GM19023 (cell line): Measurements from ENCODE around the gene RBMS1.

Experiments used
- ATAC-seq: cut with Tn5 transposase; IDR thresholded peaks from one replicate; pipeline ENCODE4 v1.9.1; 2021; ENCODE audit warnings: mild to moderate bottlenecking, moderate library complexity; ENCODE audit not compliant: unreplicated experiment

The RBMS1 gene

DNA sequence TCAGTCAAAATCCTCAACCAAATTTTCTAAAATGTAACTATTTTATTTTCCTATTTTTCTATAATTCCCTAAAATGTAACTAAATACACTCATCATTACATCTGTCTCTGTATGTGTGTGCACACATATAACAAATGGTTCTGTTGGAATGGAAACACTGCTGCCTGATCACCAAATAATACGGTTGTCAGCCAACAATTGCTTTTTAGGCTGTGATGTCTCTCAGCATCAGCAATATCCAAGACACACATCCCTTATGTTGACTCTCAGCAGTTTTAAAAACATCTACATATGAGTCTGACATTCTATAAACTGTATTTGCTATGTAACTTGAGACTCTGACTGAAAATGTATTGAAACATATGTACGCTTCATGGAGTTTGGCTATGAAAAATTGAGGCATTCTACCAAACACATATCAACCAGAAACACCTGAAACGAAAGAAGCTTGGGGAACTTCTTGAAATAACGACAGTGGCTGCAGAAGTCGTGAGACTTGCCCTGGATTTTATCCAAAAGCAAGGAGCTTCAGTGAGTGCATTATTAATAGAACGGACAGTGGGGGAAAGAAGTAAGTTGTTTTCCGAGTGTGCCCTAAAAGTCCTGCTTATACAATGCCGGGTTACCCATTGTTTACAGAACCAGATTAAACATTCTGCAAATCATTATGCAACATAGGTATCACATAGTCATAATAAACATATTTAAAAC lies 183.3 kb downstream of the RBMS1 start:
- ATAC-seq: no peak

DNA sequence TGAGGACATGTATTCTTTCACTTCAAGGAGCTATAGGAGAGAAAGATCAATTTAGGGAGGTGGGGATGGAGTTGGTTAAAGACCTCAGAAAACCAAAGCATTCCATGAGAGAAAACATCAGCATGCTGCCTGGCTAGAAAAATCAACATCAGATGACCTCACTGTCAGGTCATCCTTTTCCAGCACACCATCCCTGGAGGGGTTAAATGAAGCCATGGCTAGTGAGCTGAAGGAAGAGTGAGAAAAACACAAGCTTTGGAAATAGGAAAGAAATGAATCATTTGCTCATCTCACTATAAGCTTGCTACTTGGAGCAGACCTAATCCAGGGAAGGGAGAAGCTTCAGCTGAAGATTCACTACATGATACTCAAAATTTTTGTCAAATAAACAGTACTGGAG lies 184.0 kb downstream of the RBMS1 start:
- ATAC-seq: no peak

DNA sequence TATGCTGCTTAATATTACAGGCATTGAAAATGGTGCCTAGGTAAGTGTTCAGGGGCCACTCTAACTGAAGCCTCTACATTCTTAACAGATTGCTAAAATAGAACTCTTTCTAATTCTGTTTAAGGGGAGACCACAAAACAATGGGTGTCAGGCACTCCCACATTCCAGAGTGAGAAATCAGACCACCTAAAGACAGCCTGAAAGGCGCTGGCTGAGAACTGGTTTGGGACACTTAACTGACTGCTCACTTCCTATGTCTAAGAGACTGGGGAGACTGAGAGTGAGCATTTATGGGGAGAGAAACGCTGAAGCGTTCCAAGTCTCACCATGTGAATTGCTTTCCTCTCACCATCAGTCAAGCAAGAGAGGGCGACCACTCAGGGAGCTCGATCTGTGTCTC lies 184.7 kb downstream of the RBMS1 start:
- ATAC-seq: no peak

DNA sequence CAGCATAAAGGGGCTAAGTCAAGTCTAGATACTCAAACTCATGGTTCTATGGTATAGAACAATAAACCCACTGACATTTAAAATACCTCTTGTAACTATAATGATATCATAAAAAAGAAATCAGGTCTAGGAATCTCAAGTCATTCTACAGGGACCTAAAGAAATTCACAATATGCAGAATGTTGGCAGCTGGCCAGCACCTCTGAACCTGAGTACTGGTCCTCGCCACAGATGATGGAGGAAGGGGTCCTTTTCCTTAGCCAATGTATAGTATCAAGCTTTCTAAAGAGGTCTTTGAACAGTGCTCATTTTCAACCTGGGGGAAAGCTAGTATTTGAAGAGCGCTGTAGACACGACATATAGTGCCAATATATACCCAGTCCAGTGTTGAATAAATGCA lies 185.1 kb downstream of the RBMS1 start:
- no peak for ATAC-seq

DNA sequence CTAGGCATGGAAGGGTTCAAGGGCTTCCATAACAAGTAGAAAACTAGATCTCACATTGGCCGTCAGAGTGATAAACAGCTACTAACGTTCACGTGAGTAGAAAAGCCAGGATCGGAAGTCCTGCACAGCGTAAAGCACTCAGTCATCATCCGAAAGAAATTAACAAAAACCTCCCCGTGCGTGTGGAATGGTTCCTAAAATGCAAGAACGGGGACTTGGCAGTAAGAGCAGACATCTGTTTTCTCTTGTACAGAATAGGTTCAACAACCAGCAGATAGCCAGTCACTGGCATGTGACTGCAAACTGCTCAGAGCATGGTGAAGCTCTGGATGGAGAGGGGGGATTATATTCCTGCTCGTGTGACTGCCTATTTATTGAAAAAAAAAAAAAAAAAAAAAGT lies 186.6 kb downstream of the RBMS1 start:
- no peak for ATAC-seq

DNA sequence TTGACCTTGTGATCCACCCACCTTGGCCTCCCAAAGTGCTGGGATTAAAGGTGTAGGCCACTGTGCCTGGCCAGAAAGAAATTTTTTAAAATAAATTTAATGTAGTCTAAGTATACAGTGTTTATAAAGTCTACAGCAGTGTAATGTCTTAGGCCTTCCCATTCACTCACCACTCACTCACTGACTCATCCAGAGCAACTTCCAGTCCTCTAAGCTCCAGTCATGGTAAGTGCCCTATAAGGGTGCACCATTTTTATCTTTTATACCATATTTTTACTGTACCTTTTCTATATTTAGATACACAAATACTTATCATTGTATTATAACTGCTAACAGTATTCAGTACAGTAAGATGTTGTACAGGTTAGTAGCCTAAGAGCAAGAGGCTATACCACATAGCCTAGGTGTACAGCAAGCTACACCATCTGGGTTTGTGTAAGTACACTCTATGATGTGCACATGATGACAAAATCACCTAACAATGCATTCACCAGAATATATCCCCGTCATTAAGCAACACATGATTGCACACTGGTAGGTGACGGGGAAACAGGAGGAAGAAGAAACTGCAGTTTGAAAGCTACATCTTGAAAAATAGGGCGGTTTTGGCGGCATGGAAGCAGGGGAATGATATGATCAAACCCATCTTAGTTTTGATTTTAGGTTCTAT lies 188.4 kb downstream of the RBMS1 start:
- no peak for ATAC-seq

DNA sequence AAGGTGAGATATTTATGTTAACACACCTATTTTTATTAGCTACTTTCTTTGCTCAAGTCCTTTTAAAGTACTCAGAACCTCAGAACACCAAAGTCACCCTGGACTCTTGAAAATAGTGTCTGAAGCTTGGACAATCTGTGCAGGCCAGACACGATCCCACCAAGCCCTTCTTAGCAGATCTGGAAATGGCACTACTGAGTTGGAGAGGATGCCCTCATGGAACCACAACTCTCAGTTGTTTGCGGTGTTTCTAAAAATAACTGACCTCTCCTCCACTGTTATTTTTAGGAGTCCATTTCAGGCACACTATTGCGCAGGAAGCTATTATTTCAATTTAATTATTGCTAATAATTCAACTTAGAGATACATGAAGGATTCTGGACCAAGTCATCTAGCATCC lies 190.1 kb downstream of the RBMS1 start:
- ATAC-seq: no peak

DNA sequence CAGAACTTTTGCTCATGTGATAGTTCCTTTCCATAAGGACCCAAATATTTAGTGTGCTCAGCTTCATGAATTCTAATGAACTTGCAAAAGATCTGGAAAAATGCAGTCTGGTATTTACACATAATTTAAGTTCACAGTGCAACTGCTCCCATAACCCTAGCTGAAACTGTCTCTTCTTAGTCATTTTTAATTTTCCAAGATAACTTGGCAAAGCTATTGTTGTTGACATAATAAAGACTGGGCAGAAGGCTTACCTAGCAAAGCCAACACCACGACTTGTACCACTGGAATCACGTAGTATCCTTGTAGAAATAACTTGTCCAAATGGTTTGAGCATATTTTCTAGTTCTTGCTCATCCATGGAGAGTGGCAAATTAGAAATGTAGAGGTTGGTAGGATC lies 190.5 kb downstream of the RBMS1 start:
- no peak for ATAC-seq

DNA sequence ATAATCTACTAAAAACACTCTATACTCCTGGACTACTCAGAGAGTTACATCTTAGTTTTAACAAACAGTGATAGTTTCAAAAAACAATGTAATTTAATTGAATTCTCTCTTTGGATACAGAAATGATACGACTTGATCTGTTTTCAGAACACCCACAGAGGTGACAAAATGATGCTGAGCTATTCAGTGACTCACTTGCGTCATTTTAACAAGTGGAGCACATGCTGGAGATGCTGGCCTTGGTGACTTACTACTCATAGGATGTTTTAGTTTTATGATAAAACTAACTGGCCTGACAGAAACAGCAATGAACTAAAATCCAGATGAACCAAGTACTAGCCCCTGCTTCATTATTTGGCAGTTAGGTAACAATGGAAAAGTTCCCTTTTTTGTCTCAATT lies 192.2 kb downstream of the RBMS1 start:
- no peak for ATAC-seq

DNA sequence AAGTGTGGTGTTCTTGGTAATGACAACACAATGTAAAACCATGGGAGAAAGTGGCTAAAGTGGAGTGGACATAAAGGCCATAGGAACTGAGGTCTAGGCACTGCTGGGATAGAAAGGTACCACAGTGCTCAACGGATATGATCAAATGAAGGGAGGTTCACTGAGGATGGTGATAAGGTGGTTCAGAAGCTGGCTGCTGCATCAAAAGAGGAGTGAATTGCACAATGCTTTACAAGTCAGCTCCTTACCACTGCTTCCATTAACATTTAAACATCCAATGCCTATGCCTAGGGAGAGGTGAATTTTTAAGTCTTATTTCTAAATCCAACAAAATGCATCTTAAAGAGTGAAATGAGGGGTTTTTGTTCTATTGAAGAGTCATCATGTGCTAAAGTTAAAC lies 193.4 kb downstream of the RBMS1 start:
- no peak for ATAC-seq

DNA sequence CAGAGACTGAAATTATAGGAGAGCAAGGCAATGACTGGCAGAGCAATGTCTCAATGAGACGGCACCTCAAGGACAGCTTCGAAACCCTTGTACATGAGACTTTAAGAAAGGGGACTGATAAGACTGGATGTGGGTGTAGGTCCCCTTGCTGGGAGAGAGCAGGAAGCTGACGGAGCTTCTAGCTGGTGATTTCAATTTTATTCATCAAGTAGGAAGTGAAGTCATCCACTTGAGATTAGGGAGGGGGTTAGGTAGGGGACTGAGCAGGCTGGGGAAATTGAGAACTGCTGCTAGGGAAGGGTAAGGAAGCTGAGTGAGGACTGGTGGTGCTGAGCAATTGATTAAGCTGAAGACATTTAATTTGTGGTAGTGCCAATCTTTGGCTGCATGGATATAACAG lies 194.1 kb downstream of the RBMS1 start:
- no peak for ATAC-seq

DNA sequence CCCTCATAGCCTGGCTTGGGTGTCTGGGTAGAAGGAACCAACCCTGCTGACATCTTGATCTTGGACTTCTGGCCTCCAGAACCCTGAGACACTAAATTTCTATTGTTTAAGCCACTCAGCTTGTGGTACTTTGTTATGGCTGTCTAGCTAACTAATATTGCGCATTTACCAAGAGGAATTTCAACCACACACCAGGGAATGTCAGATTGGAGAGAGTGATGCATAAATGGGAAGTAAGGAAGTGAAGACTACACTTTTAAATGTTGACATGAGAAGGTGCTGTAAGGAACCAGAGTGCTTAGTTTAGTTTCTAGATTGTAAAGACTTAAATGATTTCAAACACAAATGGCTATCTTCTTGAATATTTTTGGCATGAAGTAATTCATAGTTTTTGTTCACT lies 194.6 kb downstream of the RBMS1 start:
- no peak for ATAC-seq

DNA sequence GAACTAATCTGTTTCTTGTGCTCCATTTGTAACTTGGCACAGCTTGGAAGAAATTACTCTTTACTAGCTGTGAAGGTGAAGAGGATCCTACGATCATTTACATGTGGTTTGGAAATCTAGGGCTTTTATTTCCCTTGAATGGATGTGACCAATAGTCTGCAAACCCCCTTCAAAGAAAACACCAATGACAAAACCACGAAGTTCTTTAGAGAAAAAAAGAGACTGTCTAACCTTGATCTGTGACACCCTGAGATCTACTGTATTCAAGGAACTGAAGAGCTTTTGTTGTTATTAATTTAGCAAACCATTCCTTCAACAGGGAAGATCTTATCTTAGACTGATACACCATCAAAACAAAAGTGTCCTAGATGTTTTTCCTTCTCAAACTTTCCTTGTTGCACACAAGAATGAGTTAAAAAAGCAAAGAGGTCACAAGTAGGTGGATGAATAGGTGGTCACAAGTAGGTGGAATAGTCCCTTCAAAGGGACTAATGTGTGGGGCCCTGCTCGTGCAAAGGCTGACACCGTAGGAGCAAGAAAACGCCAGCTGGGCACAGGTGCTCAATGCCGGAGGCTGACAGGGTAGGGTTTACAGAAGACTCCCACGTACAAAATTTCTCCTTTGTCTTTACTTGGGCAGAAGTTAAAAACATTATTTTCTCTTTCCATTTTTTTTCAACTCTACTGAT lies 197.9 kb downstream of the RBMS1 start:
- ATAC-seq: no peak

DNA sequence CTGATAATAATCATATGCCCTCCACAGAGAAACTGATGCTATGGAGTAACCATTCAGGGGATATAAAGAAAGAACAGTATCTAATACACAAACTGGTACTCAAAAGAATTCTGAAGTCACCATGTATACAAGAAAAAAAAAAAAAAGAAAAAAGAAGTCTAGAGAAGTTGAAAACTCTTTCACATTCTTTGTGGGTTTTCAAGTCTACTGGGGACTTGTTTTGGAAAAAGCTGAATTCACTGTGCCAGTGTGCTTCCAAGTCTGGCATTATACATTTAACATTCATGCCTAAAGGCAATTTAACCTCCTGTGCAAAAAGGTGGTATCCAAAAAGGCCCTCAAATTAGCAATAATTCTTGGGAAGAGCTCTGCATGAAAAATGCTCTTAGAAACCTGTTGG lies 198.7 kb downstream of the RBMS1 start:
- no peak for ATAC-seq

DNA sequence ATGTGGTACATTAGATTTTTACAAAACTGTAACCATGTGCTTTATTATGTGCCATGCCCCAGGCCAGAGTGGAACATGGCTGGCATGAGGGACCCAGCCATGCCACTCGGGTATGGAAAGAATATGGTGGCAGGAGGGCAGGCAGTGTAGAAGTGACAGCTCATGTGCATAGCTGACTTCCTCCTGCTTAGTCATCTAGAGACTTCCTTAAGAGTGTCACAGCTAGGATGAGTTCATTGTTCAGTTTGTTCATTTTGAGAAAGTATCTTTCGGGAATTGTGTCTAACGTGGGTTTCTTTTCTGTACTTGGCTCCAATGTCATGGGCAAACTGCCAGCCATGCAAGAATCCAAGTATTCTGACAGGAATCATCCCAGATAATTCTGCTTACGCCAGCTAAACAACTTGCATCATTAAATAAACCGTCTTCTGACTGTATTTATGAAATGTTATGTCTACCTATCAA lies 199.2 kb downstream of the RBMS1 start:
- no peak for ATAC-seq

DNA sequence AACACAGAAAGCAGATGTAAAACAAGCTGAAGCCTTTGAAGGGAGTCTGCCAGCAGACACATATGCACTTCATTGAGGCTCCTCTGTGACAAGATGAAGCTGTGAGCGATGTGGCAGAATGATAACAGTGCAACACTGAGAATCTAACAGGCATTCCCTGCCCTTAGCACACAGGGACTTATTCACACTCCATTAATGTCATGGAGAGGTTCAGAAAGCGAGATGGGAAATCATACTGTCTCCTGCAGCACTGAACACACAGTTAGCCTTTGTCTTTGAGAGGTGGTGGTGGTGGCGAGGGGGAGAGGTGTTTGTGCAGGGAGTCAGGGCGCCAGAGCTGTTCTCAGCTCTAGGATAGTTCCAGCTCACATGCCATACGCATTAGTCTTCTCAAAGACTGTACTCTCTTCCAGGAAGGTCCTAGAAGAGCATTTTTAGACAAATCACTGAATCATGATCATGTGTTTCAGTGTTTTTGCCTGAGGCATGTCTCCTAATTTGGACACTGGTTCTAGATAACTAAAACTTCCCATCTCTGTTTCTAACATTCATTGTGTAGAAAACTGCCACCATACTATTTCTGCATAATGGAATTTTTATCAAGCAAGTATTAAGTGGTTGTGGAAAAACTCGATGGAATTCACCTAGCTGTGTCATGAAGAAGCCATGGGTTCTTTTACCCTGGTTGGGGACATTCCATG lies 200.1 kb downstream of the RBMS1 start:
- no peak for ATAC-seq

DNA sequence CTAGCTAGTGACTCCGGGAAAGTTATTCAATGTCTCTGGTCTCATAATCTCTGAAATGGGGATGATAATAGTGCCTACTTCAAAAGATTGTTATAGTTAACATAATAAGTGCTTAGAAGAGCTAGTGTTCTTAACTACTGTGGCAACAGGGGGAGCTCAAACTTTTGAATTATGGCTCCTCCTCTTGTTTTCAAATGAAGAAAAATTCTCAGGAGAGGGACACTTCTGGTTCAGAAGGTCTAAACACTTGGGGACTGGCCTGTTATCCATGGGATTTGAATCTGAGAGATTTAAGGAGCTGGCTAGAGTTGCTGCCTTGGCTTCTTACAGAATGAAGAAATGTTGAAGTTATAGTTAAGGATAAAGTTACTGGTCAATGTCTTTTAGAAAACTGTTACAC lies 201.4 kb downstream of the RBMS1 start:
- no peak for ATAC-seq

DNA sequence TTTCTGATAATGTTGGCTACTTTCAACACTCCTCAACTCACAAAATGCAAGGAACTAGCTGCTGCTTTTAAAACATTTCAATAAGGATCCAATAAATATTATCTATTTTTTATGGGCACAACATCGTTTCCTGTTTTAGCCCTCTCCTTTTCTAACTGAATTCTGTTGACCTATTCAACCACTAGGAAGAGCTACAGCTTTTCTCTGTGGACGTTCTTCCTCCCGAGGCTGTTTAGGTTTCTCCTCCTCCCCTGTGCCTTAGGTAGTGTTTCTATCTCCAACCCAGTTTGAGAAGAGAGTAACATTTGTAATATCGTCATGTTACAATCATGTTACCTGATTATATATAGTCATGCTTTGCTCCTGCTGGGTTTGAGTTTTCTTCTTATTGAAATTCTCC lies 202.2 kb downstream of the RBMS1 start:
- ATAC-seq: no peak

DNA sequence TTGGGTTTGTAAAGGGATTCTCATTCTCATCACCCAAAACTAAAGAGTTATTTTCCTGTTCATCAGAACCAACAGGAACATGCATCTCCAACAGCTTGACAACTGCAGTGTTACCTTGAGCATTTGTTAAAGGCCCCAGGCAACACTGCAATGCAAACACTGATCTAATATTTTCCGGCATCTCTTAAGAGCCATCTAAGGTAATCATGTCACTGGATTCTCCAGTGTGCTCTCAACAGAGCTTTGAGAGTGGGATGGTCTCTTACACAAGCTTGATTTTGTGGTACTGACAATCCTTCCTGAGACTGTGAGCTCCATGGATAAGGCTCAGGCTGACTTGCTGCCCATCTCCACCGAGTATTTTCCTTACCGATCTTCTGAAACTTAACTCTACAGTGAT lies 203.0 kb downstream of the RBMS1 start:
- no peak for ATAC-seq

DNA sequence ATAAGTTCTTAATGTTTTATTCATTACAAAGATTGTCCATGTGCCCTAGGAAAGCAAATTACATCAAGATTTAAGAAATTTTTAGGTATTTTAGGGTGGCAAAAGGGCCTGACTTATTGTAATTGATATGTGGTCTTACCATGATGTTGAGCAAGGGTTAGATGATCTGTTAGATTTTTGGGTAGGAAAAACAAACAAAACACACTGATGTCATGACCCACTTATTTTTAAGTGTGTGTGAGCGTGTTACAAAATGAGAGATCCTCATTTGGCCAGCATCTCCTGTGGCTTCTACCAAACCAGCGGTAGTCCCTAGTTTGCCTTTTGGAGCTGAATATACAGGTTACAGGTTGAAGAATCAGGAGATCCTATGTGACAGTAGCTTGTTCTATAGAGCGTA lies 203.8 kb downstream of the RBMS1 start:
- no peak for ATAC-seq

DNA sequence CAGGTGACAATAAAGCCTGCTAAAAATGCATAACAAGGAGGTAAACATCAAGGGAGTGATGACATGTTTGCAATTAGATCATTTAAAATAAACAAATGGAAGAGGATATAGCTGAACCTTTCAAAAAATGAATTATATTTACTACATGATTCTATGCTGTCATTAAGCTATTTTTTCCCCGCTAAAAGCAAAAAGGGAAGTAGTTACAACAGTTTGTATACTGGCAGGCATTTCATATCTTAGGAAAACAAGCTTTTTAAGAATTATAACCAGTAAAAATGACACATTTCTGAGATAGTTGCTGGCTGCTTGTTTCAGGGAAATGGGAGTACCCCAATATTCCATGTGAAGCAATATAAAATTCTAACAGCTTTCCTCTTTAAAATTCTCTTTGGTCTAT lies 204.5 kb downstream of the RBMS1 start:
- no peak for ATAC-seq

DNA sequence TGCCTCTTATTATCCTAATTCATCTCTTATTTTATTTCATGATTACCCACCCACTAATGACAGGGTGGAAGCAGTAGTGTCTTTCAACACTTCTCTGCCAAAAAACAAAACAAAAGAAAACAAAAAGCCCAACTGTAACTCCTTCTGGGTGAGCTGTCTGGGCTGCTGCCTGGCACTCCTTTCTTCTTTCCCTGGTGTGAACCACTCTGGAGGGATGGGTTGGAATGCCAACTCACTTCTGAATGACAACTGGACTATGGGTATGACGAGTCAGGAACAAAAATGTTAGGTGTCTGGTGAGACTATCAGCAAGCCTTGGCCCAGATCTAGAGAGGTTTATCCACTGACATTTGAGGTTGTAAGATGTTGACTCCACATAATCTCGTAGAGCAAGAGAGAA lies 205.3 kb downstream of the RBMS1 start:
- no peak for ATAC-seq
